Stimulated activated CD4-positive, alpha-beta T cell treated with anti-CD3 and anti-CD28 coated beads, Interleukin-1b, Interleukin-23, amount 100 ng/mL, for 1 hour (primary cell): ENCODE data around the gene DRC3.

Experiments
- DNase-seq, 2 donors: peaks; one replicate each; pipeline ENCODE4 v3.0.0-alpha.2; 2020; ENCODE audit warnings: low read depth in 2 of 2

DRC3 gene

GRCh38 chr17:18020971-18021370 lies 48.3 kb downstream of the DRC3 start:
- DNase-seq, result no peak

DNA sequence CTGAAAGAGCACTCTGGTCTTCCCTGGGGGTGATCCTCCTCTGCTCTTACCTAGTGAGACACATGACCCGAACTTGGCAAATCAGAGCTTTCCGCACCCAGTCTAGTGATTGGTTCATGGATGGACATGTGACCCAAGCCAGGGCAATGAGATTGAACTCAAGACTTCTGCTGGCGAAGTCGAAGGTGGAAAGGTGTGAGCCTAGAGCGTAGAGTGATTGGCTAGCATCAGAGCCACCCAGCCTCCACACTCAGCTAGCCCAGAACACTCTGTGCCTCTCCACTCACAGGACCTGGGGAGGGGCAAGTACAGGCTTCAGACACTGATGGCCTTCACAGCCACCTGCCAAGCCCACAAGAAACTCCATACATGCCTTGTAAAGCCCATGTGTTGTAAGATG lies 48.7 kb downstream of the DRC3 start:
- no peak for DNase-seq

GRCh38 chr17:18025241-18025944 lies 52.7 kb downstream of the DRC3 start:
- DNase-seq, result no peak

GRCh38 chr17:18025945-18026776 lies 53.5 kb downstream of the DRC3 start:
- no peak for DNase-seq

DNA sequence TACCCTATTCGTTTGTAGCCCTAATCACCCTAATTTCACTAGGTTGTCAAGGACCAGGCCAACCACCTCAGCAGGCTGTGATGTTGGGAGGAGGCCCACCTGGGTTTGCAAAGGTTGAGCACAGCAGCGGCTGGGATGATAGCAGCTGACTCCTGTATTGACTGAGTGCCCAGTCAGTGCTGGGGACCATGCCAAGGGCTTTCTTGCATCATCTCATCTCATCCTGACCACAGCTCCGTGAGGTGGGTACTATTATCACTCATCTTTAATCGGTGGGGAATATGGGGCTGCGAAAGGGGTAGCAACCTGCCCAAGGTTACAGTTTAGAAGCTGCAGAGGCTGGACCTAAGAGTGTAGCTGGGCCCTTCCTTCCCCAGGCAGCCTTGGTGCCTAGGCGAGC lies 54.6 kb downstream of the DRC3 start:
- no peak for DNase-seq

DNA sequence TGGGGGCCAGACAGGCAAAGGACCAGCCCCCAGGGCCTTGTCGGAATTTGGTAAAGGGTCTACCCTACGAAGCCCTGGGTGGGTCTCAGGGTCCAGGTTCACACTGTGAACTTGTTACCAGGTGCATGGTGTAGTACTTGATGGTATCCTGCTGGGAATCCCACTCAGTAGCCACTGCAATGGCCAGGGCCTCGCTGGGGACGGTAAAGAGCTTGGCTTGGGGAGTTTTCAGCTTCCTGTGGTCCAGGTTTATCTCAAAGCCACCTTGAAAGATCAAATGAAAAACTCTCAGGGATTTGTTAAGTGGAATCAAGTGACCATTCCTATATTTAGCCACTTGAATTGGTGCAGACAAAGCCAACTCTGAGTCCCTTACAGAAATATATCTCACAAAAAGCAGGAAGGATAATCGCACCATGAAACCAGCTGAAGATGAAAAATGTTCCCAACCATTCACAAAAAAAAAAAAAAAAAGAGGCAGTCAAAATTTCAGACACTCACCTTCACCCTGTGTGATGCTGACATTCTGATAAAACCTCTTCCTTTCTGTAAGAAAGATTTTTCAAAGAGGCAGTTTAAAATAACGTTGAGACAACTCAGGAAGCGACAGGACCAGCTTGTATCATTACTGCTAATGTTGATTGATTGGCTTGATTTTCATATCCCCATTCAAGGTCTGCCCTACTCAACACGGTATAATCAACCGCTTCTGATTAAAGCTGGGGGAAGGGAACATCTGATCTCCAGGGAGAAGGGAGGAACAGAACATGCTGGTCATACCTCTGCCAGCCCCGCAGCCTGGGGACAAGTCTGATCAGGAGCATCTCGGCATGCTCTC lies 55.7 kb downstream of the DRC3 start:
- no peak for DNase-seq

DNA sequence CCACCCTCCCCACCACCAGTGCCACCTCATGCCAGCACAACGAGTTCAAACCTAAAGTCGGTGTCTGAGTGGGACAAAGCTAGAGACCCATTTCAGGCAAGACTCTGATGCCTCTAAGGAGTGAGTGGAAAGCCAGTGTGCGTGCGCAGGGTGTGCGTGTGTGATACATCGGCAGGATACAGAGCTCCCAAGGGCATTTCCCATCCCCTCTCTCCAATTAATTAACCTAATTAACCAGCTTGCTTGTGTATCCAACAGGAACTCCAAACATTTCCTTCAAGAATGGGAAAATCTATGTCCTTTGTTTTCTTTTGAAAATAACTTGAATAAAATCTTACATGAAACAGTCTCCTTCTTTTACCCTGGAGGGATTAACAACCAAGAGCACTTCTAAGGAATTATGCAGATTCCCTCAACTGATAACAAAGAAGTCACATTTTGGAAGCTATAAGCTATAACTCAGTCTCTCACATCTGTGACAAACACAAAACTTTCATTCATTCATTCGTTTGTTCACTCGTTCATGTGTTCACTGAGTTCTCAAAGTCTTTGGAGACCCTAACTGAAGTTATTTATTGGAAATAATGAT lies 56.4 kb downstream of the DRC3 start:
- no peak for DNase-seq

- no peak for DNase-seq
Observed at GRCh38 chr17:18031955-18032354, 59.3 kb downstream of the DRC3 start.

DNA sequence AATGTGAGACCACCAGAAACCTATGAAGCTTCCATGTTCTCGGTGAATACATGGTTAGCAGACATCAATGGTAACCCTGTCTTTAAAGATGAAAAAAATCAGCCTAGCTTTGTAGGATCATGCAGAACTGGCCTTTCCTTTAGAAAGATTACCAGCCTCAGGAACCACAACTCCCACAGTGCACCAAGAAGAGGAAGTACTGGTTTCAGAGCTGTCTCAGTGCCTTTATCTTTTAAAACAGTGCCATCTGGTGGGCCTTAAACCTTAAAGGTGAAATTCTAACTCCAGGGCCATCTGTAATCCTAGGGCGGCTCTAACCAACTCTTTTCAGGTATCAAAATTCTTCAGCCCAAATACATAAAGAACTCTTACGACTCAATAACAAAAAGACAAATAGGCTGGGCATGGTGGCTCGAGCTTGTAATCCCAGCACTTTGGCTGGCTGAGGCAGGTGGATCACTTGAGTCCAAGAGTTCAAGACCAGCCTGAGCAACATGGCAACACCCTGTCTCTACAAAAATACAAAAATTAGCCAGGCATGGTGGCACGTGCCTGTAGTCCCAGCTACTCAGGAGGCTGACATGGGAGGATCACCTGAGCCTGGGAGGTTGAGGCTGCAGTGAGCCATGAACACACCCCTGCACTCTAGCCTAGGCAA lies 60.9 kb downstream of the DRC3 start:
- DNase-seq, result peak in 1 of 2 donors; percentile 20

- DNase-seq, result no peak
Observed at GRCh38 chr17:18035704-18036103, 63.0 kb downstream of the DRC3 start.

DNA sequence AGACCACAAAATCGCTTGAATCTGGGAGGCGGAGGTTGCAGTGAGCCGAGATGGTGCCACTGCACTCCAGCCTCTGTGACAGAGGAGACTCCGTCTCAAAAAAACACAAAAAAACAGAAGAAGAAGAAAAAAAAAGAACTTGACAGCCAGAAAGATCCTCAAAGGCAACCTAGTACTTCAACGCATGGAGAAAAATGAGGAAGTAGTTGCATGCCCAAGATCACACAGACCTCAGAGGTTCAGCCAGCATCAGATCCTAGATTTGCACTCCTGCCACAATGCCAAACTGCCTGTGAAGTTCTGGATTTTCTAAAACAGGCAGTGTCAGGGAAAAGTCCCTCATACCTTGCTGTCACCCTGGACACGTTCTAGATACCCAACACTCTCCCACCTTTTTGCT lies 64.8 kb downstream of the DRC3 start:
- DNase-seq, result no peak

- no peak for DNase-seq
Observed at GRCh38 chr17:18038149-18038850, 65.6 kb downstream of the DRC3 start.

GRCh38 chr17:18038861-18039534 lies 66.3 kb downstream of the DRC3 start, which contains the start of the genes ATPAF2 and GID4:
TSS of gene ATPAF2 (minus strand) at chr17:18039168. CDS start at chr17:18039013, 155 bp downstream.
TSS of gene GID4 (plus strand) at chr17:18039408. CDS start at chr17:18039465, 57 bp downstream.
- DNase-seq, result peak; percentile 98 to 99

- DNase-seq, result no peak
Observed at GRCh38 chr17:18039535-18040260, 67.0 kb downstream of the DRC3 start.

- no peak for DNase-seq
Observed at GRCh38 chr17:18040261-18040858, 67.7 kb downstream of the DRC3 start.

- DNase-seq, result no peak
Observed at GRCh38 chr17:18041776-18042175, 69.1 kb downstream of the DRC3 start.

DNA sequence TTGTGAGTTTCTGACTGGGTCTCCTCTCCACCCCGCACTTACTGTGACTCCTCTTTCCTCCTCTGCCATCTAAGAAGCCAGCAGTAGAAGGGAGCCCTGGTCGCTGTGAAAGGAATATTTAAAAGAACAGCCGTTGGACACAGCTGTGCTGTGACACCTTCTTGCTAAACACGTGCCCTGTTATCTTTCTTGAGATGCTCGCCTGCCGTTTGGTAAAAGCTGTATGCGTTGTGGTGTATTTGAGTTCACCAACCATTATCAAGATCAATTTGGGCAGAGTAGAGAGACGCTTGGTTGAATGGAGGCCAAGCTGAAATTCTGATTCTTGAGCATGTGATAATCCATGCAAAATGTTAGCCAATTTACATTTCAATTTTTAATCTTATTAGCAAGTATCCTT lies 70.3 kb downstream of the DRC3 start:
- no peak for DNase-seq

DNA sequence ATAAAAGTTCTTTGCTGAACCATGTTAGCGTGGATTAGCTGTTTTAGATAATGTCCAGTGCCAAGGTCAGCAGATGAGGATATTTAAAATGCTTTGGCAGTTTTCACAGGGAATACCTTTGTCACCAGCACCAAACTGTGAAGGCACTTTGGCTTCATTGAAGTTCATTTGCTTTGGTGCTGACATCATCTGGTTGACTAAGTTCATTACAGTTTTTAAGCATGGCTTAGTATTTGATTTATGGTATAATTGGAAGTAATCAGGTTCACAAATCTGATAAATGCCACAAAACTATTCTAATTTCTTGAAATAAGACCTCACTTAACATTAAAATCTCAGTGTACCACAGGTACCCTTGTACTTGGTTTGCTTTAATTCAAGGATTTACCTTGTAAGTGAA lies 70.8 kb downstream of the DRC3 start:
- no peak for DNase-seq

- DNase-seq, result no peak
Observed at GRCh38 chr17:18044609-18045008, 71.9 kb downstream of the DRC3 start.
